Measurements from ENCODE around the gene B3GNT2. TPM values are rescaled to one million over a fixed set of nuclear protein-coding genes. Genes with fewer than 3 reads are reported as not detected.

The B3GNT2 gene
- total RNA-seq, 1 donor: 21.7 TPM

DNA sequence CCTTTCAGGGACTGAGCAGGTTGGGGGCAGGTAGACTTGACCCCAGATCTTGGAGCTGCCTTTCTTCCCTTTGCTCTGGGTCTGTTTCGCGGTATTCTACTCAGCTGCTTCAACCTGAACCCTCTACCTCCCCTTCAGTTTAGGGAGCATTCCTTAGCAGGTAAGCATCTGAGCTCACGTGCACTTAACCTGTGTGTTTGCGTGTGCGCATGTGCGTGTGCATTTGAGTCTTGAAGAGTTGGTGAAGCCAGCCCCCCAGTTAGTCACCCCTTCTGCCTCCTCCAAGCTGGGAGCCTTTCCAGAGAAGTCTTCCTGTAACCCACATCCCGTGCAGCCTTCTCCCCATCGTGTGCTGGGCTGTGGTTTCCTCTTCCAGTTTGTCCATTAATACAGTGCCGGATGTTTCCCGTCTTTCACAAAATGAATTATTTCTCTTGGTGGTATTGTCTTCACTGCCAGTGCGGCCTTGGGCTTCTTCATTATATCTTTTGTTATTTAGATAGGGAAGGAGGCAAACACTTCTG, 33.2 kb downstream of the B3GNT2 start:
- Histone ChIP-seq H3K9me3 (ENCODE audit: low read depth, low read length) (no peaks in the 10 kb centered on the region), H3K4me3 (ENCODE audit: insufficient read depth, low read length) (no peak overlapping the region), H3K79me2 (ENCODE audit: insufficient read depth, low read length) (peaks cover 9% of the 10 kb centered on the region), H2AFZ (ENCODE audit: low read length) (no peak overlapping the region), H3K4me1 (ENCODE audit: insufficient read depth, low read length) (no peaks in the 10 kb centered on the region), H3K27ac (ENCODE audit: low read depth, low read length) (no peak overlapping the region), H3K4me2 (ENCODE audit: insufficient read depth, low read length) (no peak overlapping the region), H4K20me1 (ENCODE audit: insufficient read depth, low read length) (no peaks in the 10 kb centered on the region), H3K27me3 (ENCODE audit: insufficient read depth, low read length) (no peaks in the 10 kb centered on the region), H3K36me3 (ENCODE audit: insufficient read depth, low read length) (no peaks in the 10 kb centered on the region)
- no peak for DNase-seq (ENCODE audit: insufficient read length, low spot score, missing footprints)
- TF ChIP-seq, protein P1, sequence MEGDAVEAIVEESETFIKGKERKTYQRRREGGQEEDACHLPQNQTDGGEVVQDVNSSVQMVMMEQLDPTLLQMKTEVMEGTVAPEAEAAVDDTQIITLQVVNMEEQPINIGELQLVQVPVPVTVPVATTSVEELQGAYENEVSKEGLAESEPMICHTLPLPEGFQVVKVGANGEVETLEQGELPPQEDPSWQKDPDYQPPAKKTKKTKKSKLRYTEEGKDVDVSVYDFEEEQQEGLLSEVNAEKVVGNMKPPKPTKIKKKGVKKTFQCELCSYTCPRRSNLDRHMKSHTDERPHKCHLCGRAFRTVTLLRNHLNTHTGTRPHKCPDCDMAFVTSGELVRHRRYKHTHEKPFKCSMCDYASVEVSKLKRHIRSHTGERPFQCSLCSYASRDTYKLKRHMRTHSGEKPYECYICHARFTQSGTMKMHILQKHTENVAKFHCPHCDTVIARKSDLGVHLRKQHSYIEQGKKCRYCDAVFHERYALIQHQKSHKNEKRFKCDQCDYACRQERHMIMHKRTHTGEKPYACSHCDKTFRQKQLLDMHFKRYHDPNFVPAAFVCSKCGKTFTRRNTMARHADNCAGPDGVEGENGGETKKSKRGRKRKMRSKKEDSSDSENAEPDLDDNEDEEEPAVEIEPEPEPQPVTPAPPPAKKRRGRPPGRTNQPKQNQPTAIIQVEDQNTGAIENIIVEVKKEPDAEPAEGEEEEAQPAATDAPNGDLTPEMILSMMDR (IDR thresholded peaks at IDR 0.05; ENCODE audit: extremely low read depth, low read depth, low read length): no peak

DNA sequence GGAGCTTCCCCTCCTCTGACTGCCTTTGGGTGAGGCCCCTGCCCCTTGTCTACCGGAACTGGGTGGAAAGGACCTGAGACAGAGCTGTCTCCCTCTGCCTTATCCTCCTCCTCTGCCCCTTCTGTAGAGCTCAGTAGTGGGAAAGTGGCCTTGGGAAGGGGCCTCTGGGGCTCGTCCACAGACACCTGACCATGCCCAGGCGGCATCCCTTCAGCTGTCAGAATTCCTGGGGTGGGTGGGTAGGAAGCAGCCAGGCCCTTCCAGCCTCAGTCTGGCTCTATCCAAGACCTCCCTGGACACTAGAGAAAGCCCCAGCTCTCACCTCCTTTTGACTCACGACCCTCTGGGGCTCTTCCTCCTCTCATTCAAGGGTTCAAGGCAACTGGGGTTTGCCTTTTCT, 35.6 kb downstream of the B3GNT2 start:
- Histone ChIP-seq H3K27ac (ENCODE audit: low read depth, low read length) (no peak overlapping the region), H3K4me1 (ENCODE audit: insufficient read depth, low read length) (no peaks in the 10 kb centered on the region), H3K36me3 (ENCODE audit: insufficient read depth, low read length) (no peaks in the 10 kb centered on the region), H3K9me3 (ENCODE audit: low read depth, low read length) (no peaks in the 10 kb centered on the region), H3K79me2 (ENCODE audit: insufficient read depth, low read length) (peaks cover 2% of the 10 kb centered on the region), H3K27me3 (ENCODE audit: insufficient read depth, low read length) (no peaks in the 10 kb centered on the region), H4K20me1 (ENCODE audit: insufficient read depth, low read length) (no peaks in the 10 kb centered on the region), H2AFZ (ENCODE audit: low read length) (no peak overlapping the region), H3K4me3 (ENCODE audit: insufficient read depth, low read length) (no peak overlapping the region), H3K4me2 (ENCODE audit: insufficient read depth, low read length) (no peak overlapping the region)
- TF ChIP-seq, protein P1 (IDR thresholded peaks at IDR 0.05; ENCODE audit: extremely low read depth, low read depth, low read length): no peak
- DNase-seq (ENCODE audit: insufficient read length, low spot score, missing footprints): no peak

DNA sequence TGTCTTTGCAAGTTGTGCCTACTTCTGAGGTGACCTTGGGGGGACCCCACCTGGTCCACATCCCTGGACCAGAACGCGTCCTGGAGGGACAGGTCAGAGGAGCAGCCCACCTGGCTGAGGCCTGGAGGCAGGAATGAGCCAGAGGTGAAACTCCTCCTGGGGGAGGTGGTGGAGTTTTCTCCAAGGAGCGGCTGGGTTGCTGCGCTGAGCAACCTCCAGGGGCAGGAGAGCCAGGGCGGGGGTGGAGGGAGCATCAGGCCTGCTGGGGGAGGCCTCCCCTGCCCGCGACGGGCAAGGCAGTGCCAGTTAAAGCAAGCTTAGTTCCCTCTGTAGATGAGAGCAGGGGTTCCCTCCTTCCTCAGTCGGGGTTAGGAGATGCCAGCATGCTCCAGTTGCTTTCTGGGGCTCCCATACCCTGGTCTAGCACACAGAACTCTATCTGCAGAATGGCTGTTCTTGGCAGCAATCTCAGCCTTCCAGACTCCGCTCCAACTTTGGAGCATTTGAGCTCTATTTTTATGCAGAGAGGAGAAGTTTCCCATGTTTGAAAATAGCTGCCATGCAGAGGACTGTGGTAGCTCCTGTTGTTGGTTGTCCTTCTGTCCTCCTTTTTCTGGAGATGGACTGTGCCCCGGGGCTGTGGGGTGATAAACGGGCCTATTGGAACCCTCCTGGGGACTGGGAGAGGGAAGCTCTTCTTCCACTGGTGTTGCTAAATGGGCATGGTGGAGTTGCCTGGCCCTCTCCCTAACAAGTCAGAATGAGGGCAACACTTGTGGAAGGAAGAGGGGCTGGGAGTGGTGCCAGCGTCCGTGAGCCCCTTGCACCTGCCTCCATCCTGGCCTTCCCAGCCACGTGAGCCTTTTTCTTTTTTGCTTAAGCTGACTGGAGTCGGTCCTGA, 39.1 kb downstream of the B3GNT2 start:
- Histone ChIP-seq H3K9me3 (ENCODE audit: low read depth, low read length) (no peaks in the 10 kb centered on the region), H4K20me1 (ENCODE audit: insufficient read depth, low read length) (no peaks in the 10 kb centered on the region), H3K4me3 (ENCODE audit: insufficient read depth, low read length) (no peak overlapping the region), H3K36me3 (ENCODE audit: insufficient read depth, low read length) (no peaks in the 10 kb centered on the region), H3K27me3 (ENCODE audit: insufficient read depth, low read length) (no peaks in the 10 kb centered on the region), H3K4me2 (ENCODE audit: insufficient read depth, low read length) (no peak overlapping the region), H3K79me2 (ENCODE audit: insufficient read depth, low read length) (no peaks in the 10 kb centered on the region), H3K27ac (ENCODE audit: low read depth, low read length) (no peak overlapping the region), H2AFZ (ENCODE audit: low read length) (no peak overlapping the region), H3K4me1 (ENCODE audit: insufficient read depth, low read length) (no peaks in the 10 kb centered on the region)
- TF ChIP-seq, protein P1 (IDR thresholded peaks at IDR 0.05; ENCODE audit: extremely low read depth, low read depth, low read length): no peak
- DNase-seq (ENCODE audit: insufficient read length, low spot score, missing footprints): no peak

DNA sequence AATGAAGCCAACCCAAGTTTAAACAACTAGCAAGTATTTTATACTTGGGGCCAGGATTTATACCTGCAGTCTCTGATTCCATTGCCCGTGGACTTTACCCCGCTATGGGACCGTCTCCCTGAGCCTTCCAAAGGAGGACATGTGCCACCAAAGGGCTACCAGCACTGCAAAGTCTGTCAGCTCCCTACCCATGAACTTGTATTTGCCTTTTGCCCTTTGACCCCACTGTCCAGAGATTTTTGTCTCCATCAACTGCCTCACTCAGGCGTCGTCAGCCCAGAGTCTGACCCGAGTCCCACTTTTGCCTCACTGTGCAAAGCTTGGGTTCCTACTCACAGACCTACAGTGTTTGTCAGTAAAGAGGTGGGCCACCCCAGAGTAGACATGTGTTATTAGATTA, 40.6 kb downstream of the B3GNT2 start:
- no peaks in the 10 kb centered on the region for H3K9me3 ChIP-seq (ENCODE audit: low read depth, low read length)
- no peaks in the 10 kb centered on the region for H3K27me3 ChIP-seq (ENCODE audit: insufficient read depth, low read length)
- H3K4me2 ChIP-seq (ENCODE audit: insufficient read depth, low read length): no peak overlapping the region
- H4K20me1 ChIP-seq (ENCODE audit: insufficient read depth, low read length): no peaks in the 10 kb centered on the region
- no peak overlapping the region for H3K27ac ChIP-seq (ENCODE audit: low read depth, low read length)
- H2AFZ ChIP-seq (ENCODE audit: low read length): no peak overlapping the region
- H3K79me2 ChIP-seq (ENCODE audit: insufficient read depth, low read length): no peaks in the 10 kb centered on the region
- no peaks in the 10 kb centered on the region for H3K36me3 ChIP-seq (ENCODE audit: insufficient read depth, low read length)
- H3K4me3 ChIP-seq (ENCODE audit: insufficient read depth, low read length): no peak overlapping the region
- no peak for DNase-seq (ENCODE audit: insufficient read length, low spot score, missing footprints)
- TF ChIP-seq, protein P1 (IDR thresholded peaks at IDR 0.05; ENCODE audit: extremely low read depth, low read depth, low read length): no peak
- H3K4me1 ChIP-seq (ENCODE audit: insufficient read depth, low read length): no peaks in the 10 kb centered on the region

All from osteoblast (primary cell).